Measurements from ENCODE around the gene SLC11A1. TPM values are rescaled to one million over a fixed set of nuclear protein-coding genes. Genes with fewer than 3 reads are reported as not detected.

SLC11A1 gene
- total RNA-seq, 1 experiment from 2014 or later, result 0.09 TPM

DNA sequence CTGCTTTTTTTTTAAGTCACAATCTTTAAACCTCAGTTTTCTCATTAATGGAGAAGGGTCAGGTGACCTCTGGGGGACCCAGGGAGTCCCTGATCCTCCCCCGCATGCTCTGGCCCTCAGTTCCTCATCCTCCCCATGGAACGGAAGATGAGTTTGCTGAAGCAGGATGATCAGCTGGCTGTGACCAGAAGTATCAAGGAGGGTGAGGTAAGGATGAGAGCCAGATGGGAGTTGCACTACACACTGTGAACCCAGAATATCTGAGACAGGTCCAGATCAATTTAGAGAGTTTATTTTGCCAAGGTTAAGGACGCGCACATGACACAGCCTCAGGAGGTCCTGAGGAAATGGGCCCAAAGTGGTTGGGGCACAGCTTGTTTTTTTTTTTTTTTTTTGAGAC is 21.6 kb upstream of the SLC11A1 start:
- no TSS peak for BruUV-seq (replicated peaks)
- Mint-ChIP-seq H3K4me1 (ENCODE audit: insufficient read depth, unreplicated experiment) (no peaks in the 10 kb centered on the region), H3K9me3 (ENCODE audit: unreplicated experiment) (no peaks in the 10 kb centered on the region), H3K36me3 (ENCODE audit: insufficient read depth, unreplicated experiment) (no peaks in the 10 kb centered on the region), H3K27ac (ENCODE audit: low read depth, unreplicated experiment) (no peak overlapping the region), H3K27me3 (ENCODE audit: insufficient read depth, unreplicated experiment) (no peaks in the 10 kb centered on the region), H3K4me3 (ENCODE audit: unreplicated experiment) (no peak overlapping the region)
- DNase-seq (ENCODE audit: unreplicated experiment), result no peak
- POLR2A ChIA-PET, result no interaction called here
- TF ChIP-seq, protein P1, sequence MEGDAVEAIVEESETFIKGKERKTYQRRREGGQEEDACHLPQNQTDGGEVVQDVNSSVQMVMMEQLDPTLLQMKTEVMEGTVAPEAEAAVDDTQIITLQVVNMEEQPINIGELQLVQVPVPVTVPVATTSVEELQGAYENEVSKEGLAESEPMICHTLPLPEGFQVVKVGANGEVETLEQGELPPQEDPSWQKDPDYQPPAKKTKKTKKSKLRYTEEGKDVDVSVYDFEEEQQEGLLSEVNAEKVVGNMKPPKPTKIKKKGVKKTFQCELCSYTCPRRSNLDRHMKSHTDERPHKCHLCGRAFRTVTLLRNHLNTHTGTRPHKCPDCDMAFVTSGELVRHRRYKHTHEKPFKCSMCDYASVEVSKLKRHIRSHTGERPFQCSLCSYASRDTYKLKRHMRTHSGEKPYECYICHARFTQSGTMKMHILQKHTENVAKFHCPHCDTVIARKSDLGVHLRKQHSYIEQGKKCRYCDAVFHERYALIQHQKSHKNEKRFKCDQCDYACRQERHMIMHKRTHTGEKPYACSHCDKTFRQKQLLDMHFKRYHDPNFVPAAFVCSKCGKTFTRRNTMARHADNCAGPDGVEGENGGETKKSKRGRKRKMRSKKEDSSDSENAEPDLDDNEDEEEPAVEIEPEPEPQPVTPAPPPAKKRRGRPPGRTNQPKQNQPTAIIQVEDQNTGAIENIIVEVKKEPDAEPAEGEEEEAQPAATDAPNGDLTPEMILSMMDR (IDR thresholded peaks at IDR 0.05; ENCODE audit: unreplicated experiment), result no peak
- CTCF ChIA-PET, result interaction anchor here (1.0 to 1.8 kb wide), 2 partner anchors 59 to 62 kb away, joined by 3 to 8 read pairs; no protein-coding TSS in a partner anchor
- intact Hi-C loops (cut with micrococcal nuclease), result no loop called here

DNA sequence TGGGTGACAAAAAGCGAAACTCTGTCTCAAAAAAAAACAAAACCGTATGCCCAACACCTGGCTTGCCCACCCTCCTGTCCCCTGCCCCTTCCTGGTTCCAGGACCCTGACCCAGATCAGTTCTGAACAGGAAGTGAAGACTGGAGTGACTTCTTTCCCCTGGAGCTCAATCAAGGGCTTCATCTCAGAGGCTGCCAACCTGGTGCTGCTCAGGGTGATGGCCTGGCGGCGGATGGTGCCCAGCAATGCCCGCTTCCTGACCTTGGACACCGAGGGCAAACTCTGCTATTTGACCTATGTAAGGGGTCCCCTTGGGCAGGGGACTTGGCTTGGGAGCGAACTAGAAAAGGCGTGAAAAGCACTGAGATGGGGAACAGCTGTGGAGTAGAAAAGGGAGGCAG is 19.5 kb upstream of the SLC11A1 start:
- H3K9me3 Mint-ChIP-seq (ENCODE audit: unreplicated experiment), result no peaks in the 10 kb centered on the region
- CTCF ChIA-PET, result interaction anchor here (0.7 kb wide), 2 partner anchors 89 to 286 kb away, joined by 3 read pairs; no protein-coding TSS in a partner anchor
- POLR2A ChIA-PET, result interaction anchor here (1.1 kb wide), 1 partner anchor 65 kb away, joined by 3 read pairs; no protein-coding TSS in a partner anchor
- no peak overlapping the region for H3K4me3 Mint-ChIP-seq (ENCODE audit: unreplicated experiment)
- TF ChIP-seq, protein P1 (IDR thresholded peaks at IDR 0.05; ENCODE audit: unreplicated experiment), result no peak
- H3K27me3 Mint-ChIP-seq (ENCODE audit: insufficient read depth, unreplicated experiment), result no peaks in the 10 kb centered on the region
- no peak for DNase-seq (ENCODE audit: unreplicated experiment)
- no peak overlapping the region for H3K27ac Mint-ChIP-seq (ENCODE audit: low read depth, unreplicated experiment)
- intact Hi-C loops (cut with micrococcal nuclease), result no loop called here
- no TSS peak for BruUV-seq (replicated peaks)
- no peaks in the 10 kb centered on the region for H3K36me3 Mint-ChIP-seq (ENCODE audit: insufficient read depth, unreplicated experiment)
- no peaks in the 10 kb centered on the region for H3K4me1 Mint-ChIP-seq (ENCODE audit: insufficient read depth, unreplicated experiment)

DNA sequence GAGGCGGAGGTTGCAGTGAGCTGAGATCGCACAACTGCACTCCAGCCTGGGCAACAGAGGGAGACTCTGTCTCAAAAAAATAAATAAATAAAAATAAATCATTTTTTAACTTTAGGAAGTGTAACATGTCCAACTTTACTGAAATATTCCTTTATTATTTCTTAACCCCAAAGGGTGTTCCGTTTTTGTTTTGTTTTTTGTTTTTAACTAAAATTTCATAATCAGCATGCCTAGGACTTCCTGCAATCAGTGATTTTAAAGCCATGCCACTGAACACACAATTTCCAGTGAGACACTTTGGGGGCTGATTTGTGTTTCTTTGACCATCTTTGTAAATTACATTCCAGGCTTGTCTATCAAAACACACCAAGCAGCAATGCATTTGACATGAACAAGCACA is 18.3 kb upstream of the SLC11A1 start:
- DNase-seq (ENCODE audit: unreplicated experiment), result no peak
- Mint-ChIP-seq H3K27ac (ENCODE audit: low read depth, unreplicated experiment) (no peak overlapping the region), H3K9me3 (ENCODE audit: unreplicated experiment) (no peaks in the 10 kb centered on the region), H3K4me3 (ENCODE audit: unreplicated experiment) (no peak overlapping the region), H3K36me3 (ENCODE audit: insufficient read depth, unreplicated experiment) (no peaks in the 10 kb centered on the region), H3K27me3 (ENCODE audit: insufficient read depth, unreplicated experiment) (no peaks in the 10 kb centered on the region), H3K4me1 (ENCODE audit: insufficient read depth, unreplicated experiment) (no peaks in the 10 kb centered on the region)
- TF ChIP-seq, protein P1 (IDR thresholded peaks at IDR 0.05; ENCODE audit: unreplicated experiment), result no peak
- no TSS peak for BruUV-seq (replicated peaks)
- ChIA-PET CTCF (interaction anchor here (1.5 to 1.9 kb wide), 2 partner anchors 62 to 65 kb away, joined by 5 to 12 read pairs; no protein-coding TSS in a partner anchor), POLR2A (interaction anchor here (1.0 kb wide), 1 partner anchor 34 kb away, joined by 3 read pairs; no protein-coding TSS in a partner anchor)
- intact Hi-C loops (cut with micrococcal nuclease), result no loop called here

DNA sequence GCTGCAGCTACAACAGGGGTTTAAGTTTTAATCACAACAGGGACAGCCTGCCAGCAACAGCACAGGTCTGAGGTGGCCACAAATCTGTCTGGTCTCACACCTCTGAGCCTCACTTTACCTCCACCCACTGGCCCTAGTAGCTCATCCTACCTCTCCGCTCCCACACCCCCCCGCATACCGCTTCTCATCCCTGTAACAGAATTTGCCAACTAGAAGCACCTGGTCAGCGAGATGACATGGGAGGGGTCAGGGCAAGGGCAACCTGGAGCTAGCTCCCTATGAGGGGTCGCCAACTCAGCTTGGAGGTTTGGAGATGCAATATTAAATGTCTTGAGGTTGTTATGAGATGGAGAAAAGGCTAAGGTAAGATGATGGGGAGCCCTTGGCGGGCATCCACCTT is 17.9 kb upstream of the SLC11A1 start:
- BruUV-seq (replicated peaks), result no TSS peak
- DNase-seq (ENCODE audit: unreplicated experiment), result no peak
- CTCF ChIA-PET, result interaction anchor here (1.3 to 1.9 kb wide), 3 partner anchors 9 to 66 kb away, joined by 5 to 12 read pairs (median 6); no protein-coding TSS in a partner anchor
- no peaks in the 10 kb centered on the region for H3K36me3 Mint-ChIP-seq (ENCODE audit: insufficient read depth, unreplicated experiment)
- no peaks in the 10 kb centered on the region for H3K4me1 Mint-ChIP-seq (ENCODE audit: insufficient read depth, unreplicated experiment)
- intact Hi-C loops (cut with micrococcal nuclease), result no loop called here
- POLR2A ChIA-PET, result interaction anchor here (1.0 kb wide), 1 partner anchor 33 kb away, joined by 3 read pairs; no protein-coding TSS in a partner anchor
- H3K27ac Mint-ChIP-seq (ENCODE audit: low read depth, unreplicated experiment), result no peak overlapping the region
- no peak overlapping the region for H3K4me3 Mint-ChIP-seq (ENCODE audit: unreplicated experiment)
- TF ChIP-seq, protein P1 (IDR thresholded peaks at IDR 0.05; ENCODE audit: unreplicated experiment), result no peak
- peaks cover under 1% of the 10 kb centered on the region for H3K27me3 Mint-ChIP-seq (ENCODE audit: insufficient read depth, unreplicated experiment)
- no peaks in the 10 kb centered on the region for H3K9me3 Mint-ChIP-seq (ENCODE audit: unreplicated experiment)
